NOMO-1 (cell line): ENCODE measurements around the gene PTPN3.
"Not testable (repeated sequence)": the region's sequence is repeated elsewhere in the genome, so short reads cannot be mapped to it uniquely, and the experiment has no call there.

Experiments
- DNase-seq, 2 experiments: peaks; one replicate each; lab custom pipeline; 2025; ENCODE audit not compliant: unreplicated experiment in 2 of 2; lab: John Stamatoyannopoulos, UW

PTPN3 gene

GRCh38 chr9:109403116-109403515 lies 95.0 kb downstream of the PTPN3 start:
- DNase-seq: no peak

- peak; percentile 4 to 18 for DNase-seq
These were observed 96.2 kb downstream of the PTPN3 start for GRCh38 chr9:109401990-109402318.

GRCh38 chr9:109401169-109401989 lies 96.7 kb downstream of the PTPN3 start:
- DNase-seq: peak in 1 of 2 experiments; percentile 30

- no peak for DNase-seq
These were observed 98.8 kb downstream of the PTPN3 start for GRCh38 chr9:109399258-109399767.

- DNase-seq: no peak
These were observed 106.9 kb downstream of the PTPN3 start for GRCh38 chr9:109391176-109391575.

GRCh38 chr9:109387856-109388255 lies 110.3 kb downstream of the PTPN3 start:
- no peak for DNase-seq

GRCh38 chr9:109387206-109387605 lies 110.9 kb downstream of the PTPN3 start:
- DNase-seq: no peak

GRCh38 chr9:109385499-109385898 lies 112.6 kb downstream of the PTPN3 start:
- DNase-seq: no peak

- no peak for DNase-seq
These were observed 114.2 kb downstream of the PTPN3 start for GRCh38 chr9:109383947-109384346.

- DNase-seq: no peak
These were observed 114.8 kb downstream of the PTPN3 start for GRCh38 chr9:109383356-109383755.

GRCh38 chr9:109382585-109382984 lies 115.5 kb downstream of the PTPN3 start:
- DNase-seq: no peak

- no peak for DNase-seq
These were observed 115.9 kb downstream of the PTPN3 start for GRCh38 chr9:109382182-109382581.

- DNase-seq: no peak
These were observed 116.9 kb downstream of the PTPN3 start for GRCh38 chr9:109381011-109381729.

GRCh38 chr9:109379513-109379912 lies 118.6 kb downstream of the PTPN3 start:
- DNase-seq: no peak

GRCh38 chr9:109378316-109378715 lies 119.8 kb downstream of the PTPN3 start:
- no peak for DNase-seq

GRCh38 chr9:109372246-109372645 lies 125.9 kb downstream of the PTPN3 start:
- DNase-seq: no peak

- no peak for DNase-seq
These were observed 126.7 kb downstream of the PTPN3 start for GRCh38 chr9:109371374-109371773.

- DNase-seq: no peak
These were observed 128.8 kb downstream of the PTPN3 start for GRCh38 chr9:109369285-109369684.

GRCh38 chr9:109360771-109361170 lies 137.3 kb downstream of the PTPN3 start:
- no peak for DNase-seq

- DNase-seq: not testable (repeated sequence)
These were observed 139.0 kb downstream of the PTPN3 start for GRCh38 chr9:109358968-109359603.

GRCh38 chr9:109355564-109356297 lies 142.4 kb downstream of the PTPN3 start:
- DNase-seq: no peak
